ENCODE measurements around the gene MTUS2.

Gene MTUS2

GRCh38 chr13:28820099-28821051 is at the start of gene MTUS2:
MTUS2 (plus strand) TSS chr13:28820339.
- H3K36me3 Mint-ChIP-seq (ENCODE audit: low read depth), result no peaks in the 10 kb centered on the region
- no peak within 1 kb of the TSS for H3K27ac Mint-ChIP-seq
- peak within 1 kb of the TSS; percentile 56 for H3K4me3 Mint-ChIP-seq
- no peaks in the 10 kb centered on the region for H3K9me3 Mint-ChIP-seq
- H3K4me1 Mint-ChIP-seq (ENCODE audit: low read depth), result peaks cover 9% of the 10 kb centered on the region
- H3K27me3 Mint-ChIP-seq, result peaks cover 71% of the 10 kb centered on the region

- H3K36me3 Mint-ChIP-seq (ENCODE audit: low read depth), result no peaks in the 10 kb centered on the region
- no peaks in the 10 kb centered on the region for H3K4me1 Mint-ChIP-seq (ENCODE audit: low read depth)
- H3K4me3 Mint-ChIP-seq, result no peak overlapping the region
- H3K27me3 Mint-ChIP-seq, result peaks cover 25% of the 10 kb centered on the region
- peaks cover 3% of the 10 kb centered on the region for H3K9me3 Mint-ChIP-seq
- H3K27ac Mint-ChIP-seq, result no peak overlapping the region
Observed at GRCh38 chr13:28778308-28779215, 41.6 kb upstream of the MTUS2 start.

- Mint-ChIP-seq H3K4me3 (no peak overlapping the region), H3K27me3 (peaks cover 29% of the 10 kb centered on the region), H3K9me3 (no peaks in the 10 kb centered on the region), H3K36me3 (ENCODE audit: low read depth) (no peaks in the 10 kb centered on the region), H3K4me1 (ENCODE audit: low read depth) (no peaks in the 10 kb centered on the region), H3K27ac (no peak overlapping the region)
Observed at GRCh38 chr13:28792992-28793391, 27.1 kb upstream of the MTUS2 start.

DNA sequence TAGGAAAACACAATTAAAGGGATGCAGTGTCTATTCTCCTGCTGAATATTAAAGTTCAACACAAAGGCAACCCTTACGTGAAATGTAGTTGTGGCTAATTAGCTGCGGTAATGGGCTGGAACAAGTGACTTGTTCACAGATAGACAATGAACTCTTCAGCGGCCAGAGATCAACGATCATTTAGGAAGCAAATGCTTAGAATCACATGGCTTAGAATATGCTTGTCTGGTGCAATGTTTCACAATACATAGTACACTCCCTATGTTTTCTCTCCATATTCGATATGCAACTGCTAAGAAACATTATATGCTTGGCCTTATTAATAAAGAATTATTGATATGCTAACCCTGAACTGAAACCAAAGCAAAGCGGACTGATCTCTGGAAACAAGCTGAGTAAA is 25.7 kb upstream of the MTUS2 start:
- Mint-ChIP-seq H3K27me3 (peaks cover 25% of the 10 kb centered on the region), H3K9me3 (no peaks in the 10 kb centered on the region), H3K27ac (no peak overlapping the region), H3K4me3 (no peak overlapping the region), H3K36me3 (ENCODE audit: low read depth) (no peaks in the 10 kb centered on the region), H3K4me1 (ENCODE audit: low read depth) (no peaks in the 10 kb centered on the region)

DNA sequence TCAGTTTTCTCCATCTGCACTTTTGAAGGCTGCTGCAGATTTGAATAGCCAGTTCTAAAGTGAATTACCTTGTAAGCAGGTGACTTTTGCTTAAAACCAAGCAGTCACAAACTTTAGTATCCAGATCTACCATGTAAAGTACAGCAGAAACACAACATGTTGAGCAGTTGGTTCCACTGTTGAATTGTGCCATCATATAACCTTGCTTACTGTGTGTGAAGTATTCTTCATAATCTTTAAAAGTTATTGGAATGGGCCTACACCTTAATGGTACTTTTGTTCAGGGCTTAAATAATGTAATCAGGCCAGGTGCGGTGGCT is 23.2 kb upstream of the MTUS2 start:
- Mint-ChIP-seq H3K27me3 (peaks cover 21% of the 10 kb centered on the region), H3K4me1 (ENCODE audit: low read depth) (no peaks in the 10 kb centered on the region), H3K9me3 (no peaks in the 10 kb centered on the region), H3K4me3 (no peak overlapping the region), H3K27ac (no peak overlapping the region), H3K36me3 (ENCODE audit: low read depth) (no peaks in the 10 kb centered on the region)

DNA sequence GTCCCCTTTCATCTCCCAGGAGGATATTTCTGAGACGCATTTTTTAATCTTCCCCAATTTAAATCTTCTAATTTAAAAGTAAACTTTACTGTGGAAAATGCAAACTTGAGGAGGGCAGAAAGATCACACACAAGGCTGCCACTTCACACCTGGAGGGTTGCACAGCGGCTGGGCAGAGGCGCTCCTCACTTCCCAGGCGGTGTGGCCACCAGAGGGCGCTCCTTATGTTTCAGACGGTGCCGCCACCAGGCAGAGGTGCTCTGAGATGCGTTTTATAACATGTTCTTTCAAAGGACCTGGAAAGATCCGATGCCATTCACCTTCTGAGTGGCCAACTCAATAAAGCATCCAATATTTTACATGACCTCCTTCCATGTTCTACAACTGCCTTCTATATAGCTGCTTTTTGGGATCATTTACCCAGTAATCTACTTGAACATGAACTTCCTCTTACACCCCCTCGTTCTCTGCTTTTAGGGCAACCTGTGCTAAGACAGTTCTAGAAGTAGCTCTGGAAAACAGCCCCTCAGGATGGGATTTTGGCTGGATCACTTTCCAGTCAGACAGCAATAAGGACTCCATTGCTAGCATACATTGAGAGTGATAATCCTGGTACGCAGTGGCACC is 14.8 kb upstream of the MTUS2 start:
- H3K4me3 Mint-ChIP-seq, result no peak overlapping the region
- H3K27ac Mint-ChIP-seq, result no peak overlapping the region
- H3K27me3 Mint-ChIP-seq, result peaks cover 31% of the 10 kb centered on the region
- H3K4me1 Mint-ChIP-seq (ENCODE audit: low read depth), result no peaks in the 10 kb centered on the region
- H3K36me3 Mint-ChIP-seq (ENCODE audit: low read depth), result no peaks in the 10 kb centered on the region
- H3K9me3 Mint-ChIP-seq, result peaks cover 8% of the 10 kb centered on the region

GRCh38 chr13:28817204-28817603 is 2.9 kb upstream of the MTUS2 start:
- H3K36me3 Mint-ChIP-seq (ENCODE audit: low read depth), result no peaks in the 10 kb centered on the region
- peaks cover 9% of the 10 kb centered on the region for H3K4me1 Mint-ChIP-seq (ENCODE audit: low read depth)
- no peaks in the 10 kb centered on the region for H3K9me3 Mint-ChIP-seq
- H3K27me3 Mint-ChIP-seq, result peaks cover 44% of the 10 kb centered on the region
- no peak overlapping the region for H3K27ac Mint-ChIP-seq
- H3K4me3 Mint-ChIP-seq, result no peak overlapping the region

- H3K27me3 Mint-ChIP-seq, result peaks cover 64% of the 10 kb centered on the region
Observed at GRCh38 chr13:28819046-28819730, 951 bp upstream of the MTUS2 start.

GRCh38 chr13:28819735-28820098 is 422 bp upstream of the MTUS2 start:
- Mint-ChIP-seq H3K27me3 (peaks cover 69% of the 10 kb centered on the region), H3K4me3 (no peak overlapping the region), H3K36me3 (ENCODE audit: low read depth) (no peaks in the 10 kb centered on the region), H3K9me3 (no peaks in the 10 kb centered on the region), H3K27ac (no peak overlapping the region), H3K4me1 (ENCODE audit: low read depth) (peaks cover 9% of the 10 kb centered on the region)

More at GRCh38 chr13:28819046-28819730, 951 bp upstream of the MTUS2 start:
- peak overlapping the region; percentile 51 for H3K4me3 Mint-ChIP-seq
- no peak overlapping the region for H3K27ac Mint-ChIP-seq
- peaks cover 9% of the 10 kb centered on the region for H3K4me1 Mint-ChIP-seq (ENCODE audit: low read depth)
- no peaks in the 10 kb centered on the region for H3K36me3 Mint-ChIP-seq (ENCODE audit: low read depth)
- no peaks in the 10 kb centered on the region for H3K9me3 Mint-ChIP-seq

DNA sequence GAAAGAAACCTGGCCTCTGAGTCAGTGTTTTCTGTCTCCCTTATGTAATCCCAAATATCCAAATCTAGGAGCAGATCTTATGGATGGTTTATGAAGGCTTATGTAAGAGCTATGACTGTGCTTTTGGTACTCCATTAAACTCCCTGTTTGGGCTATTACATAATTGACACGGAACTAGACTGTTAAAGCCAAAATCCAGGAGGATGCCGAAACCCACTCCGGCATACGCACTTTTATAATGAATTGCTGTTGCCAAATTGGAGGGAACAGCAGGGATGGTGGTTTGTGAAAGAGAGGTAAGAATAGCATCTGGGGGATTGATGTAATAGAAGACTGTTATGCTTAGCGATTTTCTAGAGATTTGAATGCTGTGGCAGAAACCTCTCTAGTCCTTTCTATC is 2.0 kb downstream of the MTUS2 start:
- Mint-ChIP-seq H3K27ac (no peak overlapping the region), H3K9me3 (peaks cover 1% of the 10 kb centered on the region), H3K36me3 (ENCODE audit: low read depth) (no peaks in the 10 kb centered on the region), H3K27me3 (peaks cover 74% of the 10 kb centered on the region), H3K4me3 (no peak overlapping the region), H3K4me1 (ENCODE audit: low read depth) (peaks cover 9% of the 10 kb centered on the region)

DNA sequence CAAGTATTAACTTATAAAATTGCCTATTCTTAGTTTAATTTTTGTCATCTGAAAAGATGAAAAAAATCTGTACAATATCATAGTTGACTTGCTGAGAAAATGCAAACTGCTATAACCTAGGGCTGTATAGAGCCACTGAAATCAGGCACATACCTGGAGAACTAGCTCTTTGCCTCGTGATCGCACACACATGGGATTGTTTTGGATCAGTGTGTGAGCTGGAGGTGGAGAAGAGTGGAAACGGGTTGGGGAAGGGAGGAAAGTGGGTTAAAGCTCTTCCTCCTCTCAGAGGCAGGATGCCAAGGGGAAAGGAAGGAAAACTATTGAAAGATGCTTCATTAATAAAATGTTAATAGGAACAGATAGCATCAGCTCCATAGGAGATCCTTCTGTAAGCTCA is 2.7 kb downstream of the MTUS2 start:
- Mint-ChIP-seq H3K27me3 (peaks cover 67% of the 10 kb centered on the region), H3K4me1 (ENCODE audit: low read depth) (peaks cover 9% of the 10 kb centered on the region), H3K27ac (no peak overlapping the region), H3K36me3 (ENCODE audit: low read depth) (no peaks in the 10 kb centered on the region), H3K9me3 (peaks cover 8% of the 10 kb centered on the region), H3K4me3 (no peak overlapping the region)

DNA sequence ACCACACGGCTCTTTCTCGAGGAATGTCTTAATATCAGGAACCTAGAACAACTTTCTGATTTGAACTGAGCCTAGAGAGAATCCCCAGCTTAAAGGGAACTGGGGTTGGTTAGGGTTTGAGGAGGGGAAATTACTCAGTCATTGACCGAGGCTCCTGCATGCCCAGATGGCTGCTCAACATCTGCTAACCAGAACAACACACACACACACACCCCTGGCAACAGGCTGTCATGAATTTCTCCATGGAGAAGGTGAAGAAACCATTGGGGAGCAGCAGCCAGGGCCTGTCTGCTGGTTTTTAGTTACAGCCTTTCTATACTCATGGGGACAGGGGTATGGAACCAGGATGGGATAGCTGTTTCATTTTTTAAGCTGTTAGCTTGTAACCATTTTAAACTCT is 5.2 kb downstream of the MTUS2 start:
- no peak overlapping the region for H3K27ac Mint-ChIP-seq
- H3K4me1 Mint-ChIP-seq (ENCODE audit: low read depth), result peaks cover 4% of the 10 kb centered on the region
- H3K4me3 Mint-ChIP-seq, result no peak overlapping the region
- peaks cover 52% of the 10 kb centered on the region for H3K27me3 Mint-ChIP-seq
- H3K36me3 Mint-ChIP-seq (ENCODE audit: low read depth), result no peaks in the 10 kb centered on the region
- peaks cover 21% of the 10 kb centered on the region for H3K9me3 Mint-ChIP-seq

DNA sequence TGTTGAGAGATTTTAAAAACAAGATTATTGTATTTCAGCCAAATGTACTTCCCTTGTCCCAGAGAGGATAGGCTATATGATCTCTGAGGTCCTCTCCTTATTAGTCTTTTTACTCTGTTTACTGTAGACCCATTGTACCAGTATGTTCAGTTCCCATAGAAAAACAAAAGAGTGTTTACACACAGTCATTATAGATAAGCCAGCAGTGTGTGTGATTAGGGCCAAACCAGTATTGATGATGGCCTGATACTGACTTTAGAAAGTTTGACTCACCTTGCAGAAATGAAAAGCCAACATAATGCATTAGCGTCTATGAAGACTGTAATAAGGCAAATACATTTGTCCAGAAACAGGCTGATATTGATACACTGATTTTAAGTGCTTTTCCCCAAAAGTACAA is 6.2 kb downstream of the MTUS2 start:
- Mint-ChIP-seq H3K4me3 (no peak overlapping the region), H3K27me3 (peaks cover 44% of the 10 kb centered on the region), H3K9me3 (peaks cover 31% of the 10 kb centered on the region)

DNA sequence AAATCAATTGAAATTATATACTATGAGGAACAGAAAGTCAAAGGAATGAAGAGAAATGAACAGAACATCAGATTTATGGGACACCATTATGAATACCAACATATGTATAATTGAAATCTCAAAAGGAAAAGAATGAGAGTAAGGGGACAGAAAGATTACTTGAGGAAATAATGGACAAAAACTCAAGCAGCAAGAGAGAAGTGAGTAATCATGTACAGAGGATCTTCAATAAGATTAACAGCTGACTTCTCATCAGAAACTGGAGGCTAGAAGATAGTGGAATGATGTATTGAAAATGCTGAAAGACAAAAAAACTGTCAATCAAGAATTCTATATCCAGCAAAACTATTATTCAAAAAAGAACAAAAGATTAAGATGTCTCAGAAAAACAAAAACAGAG is 10.4 kb downstream of the MTUS2 start:
- Mint-ChIP-seq H3K4me3 (no peak overlapping the region), H3K4me1 (ENCODE audit: low read depth) (no peaks in the 10 kb centered on the region), H3K36me3 (ENCODE audit: low read depth) (no peaks in the 10 kb centered on the region), H3K9me3 (peaks cover 31% of the 10 kb centered on the region), H3K27me3 (peaks cover 12% of the 10 kb centered on the region), H3K27ac (no peak overlapping the region)

More for the DNA sequence above, 6.2 kb downstream of the MTUS2 start:
- no peaks in the 10 kb centered on the region for H3K36me3 Mint-ChIP-seq (ENCODE audit: low read depth)
- no peak overlapping the region for H3K27ac Mint-ChIP-seq
- H3K4me1 Mint-ChIP-seq (ENCODE audit: low read depth), result no peaks in the 10 kb centered on the region

All from stimulated activated naive CD8-positive, alpha-beta T cell treated with anti-CD3 and anti-CD28 coated beads, Interleukin-15, Interleukin-2, amounts not matched to agents 100 ng/mL and 50 ng/mL, for 24 hours (primary cell).